Mucosa of descending colon (tissue), 3 donors: ENCODE measurements around the gene R3HDM4. TPM values are rescaled to one million over a fixed set of nuclear protein-coding genes. Genes with fewer than 3 reads are reported as not detected.

Source experiments
- ATAC-seq: fragments of 200-7000 bp; cut with Tn5 transposase; one replicate; pipeline ENCODE4 v1.9.1; 2020; ENCODE audit warnings: mild to moderate bottlenecking, moderate library complexity
- DNase-seq, 3 donors: peaks; one replicate each; pipeline ENCODE4 v3.0.0-alpha.2; 2020
- H3K36me3 ChIP-seq: fragments of 200-600 bp; one replicate; pipeline ENCODE4 v1.8.0; 2021; ENCODE audit warnings: low read depth, mild to moderate bottlenecking
- H3K4me1 ChIP-seq: fragments of 200-600 bp; one replicate; pipeline ENCODE4 v1.8.0; 2021; ENCODE audit warnings: low read depth, mild to moderate bottlenecking
- H3K4me3 ChIP-seq: fragments of 200-600 bp; one replicate; pipeline ENCODE4 v1.8.0; 2021; ENCODE audit warnings: mild to moderate bottlenecking
- H3K9me3 ChIP-seq: fragments of 200-600 bp; one replicate; pipeline ENCODE4 v1.8.0; 2021; ENCODE audit warnings: mild to moderate bottlenecking
- CTCF ChIP-seq: fragments of 200-600 bp; IDR thresholded peaks from one replicate; pipeline ENCODE4 v1.8.0; 2022; ENCODE audit warnings: antibody characterized with exemption, mild to moderate bottlenecking
- intact Hi-C, 2 donors: fragments of 100-400 bp; cut with DNase I in 1 of 2; cut with micrococcal nuclease in 1 of 2; formaldehyde crosslinking; loops; one replicate each; pipeline versions ENCODE4 v1.11.0 to v1.11.1; 2022; cut with DNase I, micrococcal nuclease
- total RNA-seq, 3 donors: library from RNA; stranded (reverse); fragmentation: NEBNext Ultra II Directional in 2 of 3; extraction: Animal tissue kit (Norgen Biotek cat#: 25700) in 2 of 3; gene quantifications; one replicate each; pipeline versions ENCODE4 v1.2.1 to v1.2.4, GENCODE V29; 2021 to 2023
- donor health status: DM: no; HTN: no; CAD: no; lungs with moderate emphysema.
- donor health status: DM: no; HTN: no; CAD: no.
- donor health status: DM: no; HTN: yes; CAD: no.

Gene R3HDM4
- total RNA-seq, 3 donors from 2014 or later: 52.6 to 62.6 (median 54.8) TPM

GRCh38 chr19:887599-887998 is 25.4 kb downstream of the R3HDM4 start:
- Histone ChIP-seq H3K4me1 (peaks cover 5% of the 10 kb centered on the region), H3K4me3 (no peak overlapping the region), H3K9me3 (no peaks in the 10 kb centered on the region), H3K36me3 (peaks cover 8% of the 10 kb centered on the region)
- intact Hi-C loops: no loop called here
- no peak for ATAC-seq
- TF ChIP-seq CTCF: no peak
- no peak for DNase-seq

- no peak overlapping the region for H3K4me3 ChIP-seq
- DNase-seq (no peak), ATAC-seq (no peak)
- H3K36me3 ChIP-seq: peaks cover 8% of the 10 kb centered on the region
- intact Hi-C loops: no loop called here
- TF ChIP-seq CTCF: no peak
- no peaks in the 10 kb centered on the region for H3K9me3 ChIP-seq
- peaks cover 5% of the 10 kb centered on the region for H3K4me1 ChIP-seq
Observed at GRCh38 chr19:887072-887471, 25.9 kb downstream of the R3HDM4 start.

- intact Hi-C loops: no loop called here
- ATAC-seq (no peak), DNase-seq (no peak)
- Histone ChIP-seq H3K4me3 (no peak overlapping the region), H3K36me3 (peaks cover 8% of the 10 kb centered on the region), H3K9me3 (no peaks in the 10 kb centered on the region), H3K4me1 (no peaks in the 10 kb centered on the region)
- no peak for TF ChIP-seq CTCF
Observed at GRCh38 chr19:885536-886224, 27.3 kb downstream of the R3HDM4 start.

- intact Hi-C loops: no loop called here
- no peaks in the 10 kb centered on the region for H3K9me3 ChIP-seq
- H3K4me1 ChIP-seq: no peaks in the 10 kb centered on the region
- H3K4me3 ChIP-seq: no peak overlapping the region
- TF ChIP-seq CTCF: no peak
- H3K36me3 ChIP-seq: peaks cover 5% of the 10 kb centered on the region
- ATAC-seq (no peak), DNase-seq (no peak)
Observed at GRCh38 chr19:884420-885211, 28.4 kb downstream of the R3HDM4 start.

- intact Hi-C loops: no loop called here
- no peak for ATAC-seq
- H3K4me1 ChIP-seq: no peaks in the 10 kb centered on the region
- no peak overlapping the region for H3K4me3 ChIP-seq
- peaks cover 4% of the 10 kb centered on the region for H3K36me3 ChIP-seq
- TF ChIP-seq CTCF: no peak
- H3K9me3 ChIP-seq: no peaks in the 10 kb centered on the region
- DNase-seq: no peak
Observed at GRCh38 chr19:883661-884211, 29.3 kb downstream of the R3HDM4 start.
